PC-9 (cell line): ENCODE results near the gene TUBB4B. TPM values are rescaled to one million over a fixed set of nuclear protein-coding genes. Genes with fewer than 3 reads are reported as not detected.

Experiments
- BruUV-seq: library from RNA; stranded (reverse); fragments of 400-500 nt; replicated peaks from 2 replicates; lab custom pipeline; 2021; lab: Mats Ljungman, UMichigan
- CTCF ChIA-PET: fragments of 300-600 bp; sonication (Branson Sonifier 250); formaldehyde crosslinking; loops from one replicate; lab custom pipeline; 2022; ENCODE audit warnings: antibody characterized with exemption; lab: Charles Lee
- POLR2A ChIA-PET: fragments of 300-600 bp; sonication (Branson Sonifier 250); formaldehyde crosslinking; loops from one replicate; lab custom pipeline; 2022; ENCODE audit warnings: antibody characterized with exemption; ENCODE audit not compliant: unreplicated experiment; lab: Charles Lee
- DNase-seq, 2 experiments: peaks; one replicate each; pipeline versions ENCODE4 v3.0.0 to v3.0.0-alpha.2; 2015 to 2022; ENCODE audit warnings: mixed read lengths in 1 of 2
- H2AFZ ChIP-seq: fragments of 200-600 bp; sonication (generic); 2 replicates; pipeline ENCODE4 v1.8.1; 2017; ENCODE audit warnings: antibody characterized with exemption
- H3F3A ChIP-seq: fragments of 200-600 bp; sonication (generic); 2 replicates; pipeline ENCODE4 v1.8.1; 2017; ENCODE audit warnings: antibody characterized with exemption, mild to moderate bottlenecking, low read depth; ENCODE audit not compliant: insufficient read depth
- H3K27ac ChIP-seq: fragments of 200-600 bp; sonication (generic); 2 replicates; pipeline ENCODE4 v1.6.1; 2016; ENCODE audit warnings: mixed run types
- H3K27me3 ChIP-seq: fragments of 200-600 bp; sonication (generic); 2 replicates; pipeline ENCODE4 v1.6.1; 2016; ENCODE audit warnings: low read depth, mixed run types; ENCODE audit not compliant: insufficient read depth
- H3K36me3 ChIP-seq: fragments of 200-600 bp; sonication (generic); 2 replicates; pipeline ENCODE4 v1.6.1; 2016; ENCODE audit warnings: low read depth, mixed run types
- H3K4me1 ChIP-seq: fragments of 200-600 bp; sonication (generic); replicated peaks from 2 replicates; pipeline ENCODE4 v1.6.1; 2016; ENCODE audit warnings: mixed run types; ENCODE audit not compliant: insufficient read depth
- H3K4me2 ChIP-seq: fragments of 200-600 bp; sonication (generic); 2 replicates; pipeline ENCODE4 v1.6.1; 2017; ENCODE audit warnings: mixed run types
- H3K4me3 ChIP-seq: fragments of 200-600 bp; sonication (generic); 2 replicates; pipeline ENCODE4 v1.6.1; 2016; ENCODE audit warnings: mixed run types
- H3K79me2 ChIP-seq: fragments of 200-600 bp; sonication (generic); 2 replicates; pipeline ENCODE4 v1.6.1; 2017; ENCODE audit warnings: low read depth, mixed run types
- H3K9me2 ChIP-seq: fragments of 200-600 bp; sonication (generic); 2 replicates; pipeline ENCODE4 v1.8.1; 2017; ENCODE audit warnings: mild to moderate bottlenecking; ENCODE audit not compliant: insufficient read depth
- H3K9me3 ChIP-seq: fragments of 200-600 bp; sonication (generic); 2 replicates; pipeline ENCODE4 v1.8.1; 2016; ENCODE audit warnings: low read depth; ENCODE audit not compliant: insufficient read depth
- H4K20me1 ChIP-seq: fragments of 200-600 bp; sonication (generic); 2 replicates; pipeline ENCODE4 v1.8.1; 2017; ENCODE audit not compliant: insufficient read depth
- EZH2 ChIP-seq: fragments of 200-600 bp; sonication (generic); IDR thresholded peaks from 2 replicates; pipeline ENCODE4 v1.8.0; 2017; ENCODE audit warnings: antibody characterized with exemption, low read depth
- intact Hi-C: fragments of 100-400 bp; cut with micrococcal nuclease; formaldehyde crosslinking; loops from one replicate; pipeline ENCODE4 v1.10.0; 2022; ENCODE audit not compliant: unreplicated experiment
- total RNA-seq: library from RNA; stranded (reverse); gene quantifications from 2 replicates; pipeline ENCODE4 v1.2.3, GENCODE V29; 2021
- TF ChIP-seq, protein P1 (sequence below): fragments of 200-600 bp; sonication (generic); conservative IDR thresholded peaks from 2 replicates; pipeline ENCODE4 v1.6.1; 2017; ENCODE audit warnings: mixed run types, antibody characterized with exemption, mild to moderate bottlenecking, moderate library complexity

TUBB4B gene
- total RNA-seq, 1 experiment from 2014 or later, result 494 TPM

DNA sequence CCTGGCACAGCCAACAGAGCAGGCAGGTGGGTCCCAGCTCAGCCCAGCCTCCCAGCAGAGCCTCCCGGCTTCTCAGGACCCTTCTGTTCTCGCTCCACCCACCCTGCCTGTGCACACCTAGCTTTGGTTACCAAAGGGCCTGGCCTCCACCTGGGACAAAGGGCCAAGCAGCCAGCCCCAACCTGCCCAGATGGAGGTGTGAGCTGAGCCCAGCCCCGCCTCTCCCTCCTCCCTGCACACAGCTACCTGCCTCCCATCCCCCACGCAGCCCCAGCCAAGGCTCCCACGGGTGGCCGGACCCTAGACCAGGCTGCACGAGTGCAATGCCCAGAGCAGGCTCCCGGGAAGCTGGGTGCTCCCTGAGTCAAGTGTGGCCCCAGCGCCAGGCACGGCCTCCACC, 46.2 kb upstream of the TUBB4B start:
- H3K9me2 ChIP-seq, result no peaks in the 10 kb centered on the region
- H3F3A ChIP-seq, result peaks cover 34% of the 10 kb centered on the region
- H3K4me3 ChIP-seq, result peak overlapping the region; percentile 5; the same call in 1 of the 2 replicates
- peaks cover 61% of the 10 kb centered on the region for H3K79me2 ChIP-seq
- CTCF ChIA-PET, result interaction anchor here (0.6 to 1.1 kb wide), 2 partner anchors 28 to 42 kb away, joined by 3 to 6 read pairs; no protein-coding TSS in a partner anchor
- no peaks in the 10 kb centered on the region for H3K36me3 ChIP-seq
- BruUV-seq, result no TSS peak
- peak overlapping the region; percentile 71 for H3K4me2 ChIP-seq
- H2AFZ ChIP-seq, result no peak overlapping the region
- TF ChIP-seq, protein P1, sequence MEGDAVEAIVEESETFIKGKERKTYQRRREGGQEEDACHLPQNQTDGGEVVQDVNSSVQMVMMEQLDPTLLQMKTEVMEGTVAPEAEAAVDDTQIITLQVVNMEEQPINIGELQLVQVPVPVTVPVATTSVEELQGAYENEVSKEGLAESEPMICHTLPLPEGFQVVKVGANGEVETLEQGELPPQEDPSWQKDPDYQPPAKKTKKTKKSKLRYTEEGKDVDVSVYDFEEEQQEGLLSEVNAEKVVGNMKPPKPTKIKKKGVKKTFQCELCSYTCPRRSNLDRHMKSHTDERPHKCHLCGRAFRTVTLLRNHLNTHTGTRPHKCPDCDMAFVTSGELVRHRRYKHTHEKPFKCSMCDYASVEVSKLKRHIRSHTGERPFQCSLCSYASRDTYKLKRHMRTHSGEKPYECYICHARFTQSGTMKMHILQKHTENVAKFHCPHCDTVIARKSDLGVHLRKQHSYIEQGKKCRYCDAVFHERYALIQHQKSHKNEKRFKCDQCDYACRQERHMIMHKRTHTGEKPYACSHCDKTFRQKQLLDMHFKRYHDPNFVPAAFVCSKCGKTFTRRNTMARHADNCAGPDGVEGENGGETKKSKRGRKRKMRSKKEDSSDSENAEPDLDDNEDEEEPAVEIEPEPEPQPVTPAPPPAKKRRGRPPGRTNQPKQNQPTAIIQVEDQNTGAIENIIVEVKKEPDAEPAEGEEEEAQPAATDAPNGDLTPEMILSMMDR, result no peak
- TF ChIP-seq EZH2, result no peak
- H3K4me1 ChIP-seq, result peaks cover 65% of the 10 kb centered on the region
- H3K27ac ChIP-seq, result no peak overlapping the region
- POLR2A ChIA-PET, result interaction anchor here (0.6 to 0.7 kb wide), 5 partner anchors 45 to 832 kb away, joined by 3 to 8 read pairs (median 4); partner anchors contain the start of gene CLIC3
- intact Hi-C loops, result no loop called here
- no peaks in the 10 kb centered on the region for H3K27me3 ChIP-seq
- no peaks in the 10 kb centered on the region for H3K9me3 ChIP-seq
- DNase-seq, result peak in 1 of 2 experiments; percentile 55
- peaks cover 63% of the 10 kb centered on the region for H4K20me1 ChIP-seq

DNA sequence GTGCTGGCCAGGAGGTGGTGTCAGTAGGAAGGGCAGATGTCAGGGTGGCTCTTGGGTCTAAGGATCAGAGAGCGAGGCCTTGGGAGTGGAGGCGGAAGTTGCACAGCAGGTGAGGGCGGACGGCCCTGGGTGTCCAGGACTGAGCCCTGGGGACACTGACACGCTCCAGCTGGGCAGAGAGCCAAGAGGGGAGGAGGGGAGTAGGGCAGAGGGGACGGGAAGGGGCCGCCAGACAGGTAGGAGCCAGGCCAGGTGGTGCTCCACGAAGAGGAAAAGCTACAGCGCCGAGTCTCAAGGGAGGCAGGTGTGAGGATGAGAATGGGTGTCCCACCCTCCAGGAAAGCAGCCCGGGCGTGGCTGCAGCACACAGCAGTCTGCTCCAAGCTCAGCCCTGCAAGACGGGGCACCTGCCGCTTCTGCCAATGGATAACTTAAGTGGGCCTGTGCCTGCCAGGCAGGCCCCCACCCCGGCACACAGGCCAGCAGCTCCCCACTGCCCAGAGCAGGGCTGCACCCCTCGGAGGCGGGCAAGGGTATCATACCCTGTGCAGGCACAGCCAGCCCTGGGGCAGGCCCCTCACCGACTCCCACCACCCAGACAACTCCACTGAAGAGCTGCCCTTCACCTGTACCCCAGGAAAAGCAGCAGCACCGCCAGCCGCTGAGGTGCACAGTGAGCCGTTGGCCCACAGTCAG, 45.4 kb upstream of the TUBB4B start:
- no peaks in the 10 kb centered on the region for H3K9me3 ChIP-seq
- peak overlapping the region; percentile 71 for H3K4me2 ChIP-seq
- BruUV-seq, result no TSS peak
- TF ChIP-seq, protein P1, result no peak
- no peak for TF ChIP-seq EZH2
- H3F3A ChIP-seq, result peaks cover 29% of the 10 kb centered on the region; the same call in 1 of the 2 replicates
- CTCF ChIA-PET, result interaction anchor here (0.5 to 1.1 kb wide), 5 partner anchors 27 to 241 kb away, joined by 3 to 7 read pairs (median 5); no protein-coding TSS in a partner anchor
- intact Hi-C loops, result no loop called here
- peak; percentile 78 to 93 for DNase-seq
- peaks cover 58% of the 10 kb centered on the region for H4K20me1 ChIP-seq
- no peaks in the 10 kb centered on the region for H3K27me3 ChIP-seq
- POLR2A ChIA-PET, result interaction anchor here (0.6 to 0.7 kb wide), 5 partner anchors 26 to 833 kb away, joined by 3 to 8 read pairs (median 4); partner anchors contain the start of genes CLIC3 and RNF208
- H3K36me3 ChIP-seq, result no peaks in the 10 kb centered on the region
- H3K79me2 ChIP-seq, result peaks cover 58% of the 10 kb centered on the region
- peak overlapping the region; percentile 5; the same call in 1 of the 2 replicates for H3K4me3 ChIP-seq
- H2AFZ ChIP-seq, result no peak overlapping the region
- H3K9me2 ChIP-seq, result no peaks in the 10 kb centered on the region
- peaks cover 57% of the 10 kb centered on the region for H3K4me1 ChIP-seq
- H3K27ac ChIP-seq, result no peak overlapping the region

DNA sequence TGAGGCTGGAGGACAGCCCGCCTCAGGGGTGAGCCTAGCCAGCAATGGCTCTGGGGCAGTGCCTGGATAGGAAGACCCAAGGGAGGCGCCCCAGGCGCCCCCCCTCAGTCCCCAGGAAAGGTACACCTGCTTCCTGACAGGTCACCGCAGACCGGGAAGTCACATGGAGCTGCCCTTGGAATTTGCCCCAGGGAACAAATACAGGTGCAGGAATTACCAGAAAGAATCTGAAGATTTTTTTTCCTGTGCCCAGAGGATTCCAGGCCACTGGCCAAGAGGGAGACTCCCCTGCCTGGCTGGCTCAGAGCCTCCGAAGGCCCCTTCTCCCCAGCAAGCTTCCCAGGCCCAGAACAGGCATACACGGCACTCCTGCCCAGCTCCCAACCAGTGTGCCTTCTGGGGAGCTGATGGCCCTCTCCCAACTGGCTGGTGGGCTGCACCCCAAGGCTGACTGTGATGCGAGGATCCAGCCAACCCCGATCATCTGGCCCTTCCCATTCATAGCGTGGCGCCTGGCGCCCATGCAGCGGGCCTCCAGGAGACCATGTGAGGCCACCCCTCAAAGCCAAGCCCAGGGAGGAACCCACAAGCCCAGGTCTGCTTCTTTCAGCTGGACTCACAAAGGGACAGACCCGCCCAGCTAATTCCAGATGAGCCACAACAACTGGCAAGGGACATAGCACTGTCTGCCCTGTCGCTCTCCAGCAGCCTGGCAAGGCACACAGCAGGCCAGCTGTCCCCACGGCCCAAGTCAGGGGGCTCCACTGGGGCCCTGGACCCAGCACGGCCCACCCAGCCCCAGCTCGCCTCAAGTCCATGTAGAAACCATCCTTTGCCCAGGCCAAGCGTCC, 42.8 kb upstream of the TUBB4B start:
- peak; percentile 93 for DNase-seq
- Histone ChIP-seq H3K27me3 (no peaks in the 10 kb centered on the region), H3K9me3 (no peaks in the 10 kb centered on the region), H3K9me2 (no peaks in the 10 kb centered on the region), H3K4me3 (peak overlapping the region; percentile 64), H3K4me1 (peaks cover 62% of the 10 kb centered on the region), H3F3A (peaks cover 38% of the 10 kb centered on the region; the same call in 1 of the 2 replicates), H4K20me1 (peaks cover 53% of the 10 kb centered on the region), H3K79me2 (peaks cover 75% of the 10 kb centered on the region), H3K27ac (0 out of 2 replicates have a peak overlapping the region, but pooled peaks have one; percentile 37), H3K4me2 (peak overlapping the region; percentile 82), H3K36me3 (no peaks in the 10 kb centered on the region), H2AFZ (no peak overlapping the region)
- intact Hi-C loops, result loop anchor here (1.0 to 2.0 kb wide), 2 partner anchors 25 to 69 kb away; no protein-coding TSS in a partner anchor
- ChIA-PET POLR2A (interaction anchor here (0.5 to 1.1 kb wide), 10 partner anchors 9 to 420 kb away, joined by 3 to 26 read pairs (median 3); no protein-coding TSS in a partner anchor), CTCF (interaction anchor here (0.6 kb wide), 1 partner anchor 482 kb away, joined by 3 read pairs; no protein-coding TSS in a partner anchor)
- TF ChIP-seq, protein P1, result no peak
- TF ChIP-seq EZH2, result no peak
- BruUV-seq, result no TSS peak
